Mesenteric fat pad (tissue), 1 donor: ENCODE data around the gene NAALADL2. TPM values are rescaled to one million over a fixed set of nuclear protein-coding genes. Genes with fewer than 3 reads are reported as not detected.
"Not testable (repeated sequence)": the region's sequence is repeated elsewhere in the genome, so short reads cannot be mapped to it uniquely, and the experiment has no call there.

Experiments
- DNase-seq: peaks from one replicate; pipeline ENCODE4 v3.0.0-alpha.2; 2020; ENCODE audit warnings: low spot score
- total RNA-seq: library from RNA; stranded (reverse); fragmentation: NEBNext Ultra II Directional; extraction: Animal tissue kit (Norgen Biotek cat#: 25700); gene quantifications from one replicate; pipeline ENCODE4 v1.2.1, GENCODE V29; 2021
- donor health status: DM: yes; HTN: yes; CAD: no.

NAALADL2 gene
- total RNA-seq, 1 donor from 2014 or later, result 12.5 TPM

DNA sequence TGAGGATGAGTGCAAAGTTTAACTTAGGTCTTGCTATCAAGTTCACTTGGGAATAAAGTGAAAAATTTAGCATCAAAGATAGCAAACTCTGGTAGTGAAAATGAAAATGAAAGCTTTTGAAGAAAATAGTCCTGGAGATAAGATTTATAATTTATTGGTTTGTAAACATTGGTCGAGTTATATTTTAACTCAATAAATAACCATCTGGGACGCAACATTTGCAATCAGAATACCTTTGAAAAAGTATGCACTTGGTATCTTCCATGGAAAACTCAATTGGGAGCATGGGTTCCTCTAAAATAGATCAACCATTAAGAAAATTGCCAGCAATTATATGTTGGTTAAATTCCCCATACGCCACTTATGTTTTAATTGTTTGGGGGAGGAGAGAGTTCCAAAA, 209.5 kb downstream of the NAALADL2 start:
- DNase-seq, result no peak

DNA sequence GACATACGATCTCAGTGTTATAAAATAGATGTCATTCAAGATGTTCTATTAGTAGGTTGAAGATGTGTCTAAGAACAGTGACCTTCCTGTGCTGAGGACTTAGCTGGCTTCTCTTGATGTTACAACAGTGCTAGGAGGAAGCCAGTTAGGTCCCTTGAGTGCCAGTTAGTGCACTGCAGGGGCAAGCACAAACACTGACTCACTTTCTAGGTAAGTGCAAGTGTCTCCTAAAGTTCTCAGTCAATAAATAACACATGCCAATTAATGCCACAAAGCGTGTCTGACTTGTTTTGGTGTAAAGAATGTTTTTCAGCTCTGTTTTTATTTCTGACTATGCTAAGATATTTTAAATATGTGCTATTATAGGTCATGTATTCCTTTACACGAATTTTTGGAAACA, 211.8 kb downstream of the NAALADL2 start:
- no peak for DNase-seq

DNA sequence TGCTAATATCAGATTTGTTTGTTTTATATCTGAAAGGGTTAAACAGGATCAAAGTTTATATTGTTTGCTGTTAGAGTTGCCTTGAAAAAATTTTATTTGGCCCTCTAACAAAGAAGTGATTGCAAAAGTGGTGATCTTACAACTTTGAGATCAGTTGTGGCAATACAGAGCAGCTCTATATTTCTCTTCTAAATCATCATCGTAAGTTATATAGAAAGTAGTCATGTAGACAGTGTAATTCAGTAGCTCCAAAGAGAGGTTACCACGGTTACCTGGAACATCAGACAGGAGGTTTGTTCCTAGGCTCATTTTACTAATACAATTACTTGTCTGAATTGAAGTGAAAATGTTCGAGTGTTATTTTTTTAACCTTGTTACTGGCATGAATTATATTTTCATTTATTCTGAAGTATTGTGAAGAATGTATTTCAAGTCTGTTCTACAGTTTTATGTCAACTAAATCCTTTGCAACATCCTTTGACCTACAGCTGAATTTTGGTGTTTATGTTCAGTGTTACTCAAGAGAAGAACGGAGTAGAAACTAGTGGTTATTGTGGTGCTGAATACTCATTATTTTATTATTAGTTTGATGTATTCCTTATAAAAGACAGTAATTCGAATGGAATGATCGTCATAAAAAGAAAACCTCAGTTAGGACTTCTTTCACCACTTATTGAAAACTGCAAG, 214.2 kb downstream of the NAALADL2 start:
- DNase-seq, result no peak

DNA sequence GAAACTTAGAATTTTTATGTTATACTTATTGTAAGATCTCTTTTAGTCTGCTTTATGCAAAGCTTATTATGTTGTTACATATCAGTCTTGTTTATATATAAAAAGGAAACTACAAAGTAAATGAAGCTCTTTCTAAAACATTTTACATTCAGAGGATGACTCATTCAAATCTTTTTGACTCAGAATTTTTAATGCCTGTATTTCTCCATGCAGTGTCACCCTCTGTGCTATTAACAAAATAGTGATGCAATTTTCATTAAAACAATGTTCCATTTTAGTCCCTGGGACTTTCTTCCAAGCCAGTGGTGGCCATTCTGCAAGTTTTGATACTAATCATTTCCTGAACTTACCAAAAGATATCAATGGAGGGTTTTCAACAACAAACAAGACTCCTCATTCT, 216.1 kb downstream of the NAALADL2 start:
- DNase-seq, result no peak

DNA sequence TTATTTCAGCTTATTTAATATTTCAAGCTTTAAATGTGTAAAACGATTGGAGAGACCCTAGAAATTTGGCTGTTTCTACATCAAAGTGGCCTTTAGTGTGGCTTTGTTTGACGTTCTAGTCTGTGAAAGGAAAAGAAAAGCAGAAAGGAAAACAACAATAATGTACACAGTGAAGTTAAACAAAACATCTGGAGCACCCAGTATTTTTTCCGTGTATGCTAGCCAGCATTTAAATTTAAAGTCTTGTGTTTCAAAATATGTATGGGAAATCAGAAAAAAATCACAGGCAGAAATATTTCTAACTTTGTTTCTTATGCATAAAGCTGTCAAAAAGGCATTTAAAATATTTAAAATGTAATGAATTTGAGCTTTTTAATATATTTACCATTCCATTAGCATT, 218.1 kb downstream of the NAALADL2 start:
- DNase-seq, result no peak

DNA sequence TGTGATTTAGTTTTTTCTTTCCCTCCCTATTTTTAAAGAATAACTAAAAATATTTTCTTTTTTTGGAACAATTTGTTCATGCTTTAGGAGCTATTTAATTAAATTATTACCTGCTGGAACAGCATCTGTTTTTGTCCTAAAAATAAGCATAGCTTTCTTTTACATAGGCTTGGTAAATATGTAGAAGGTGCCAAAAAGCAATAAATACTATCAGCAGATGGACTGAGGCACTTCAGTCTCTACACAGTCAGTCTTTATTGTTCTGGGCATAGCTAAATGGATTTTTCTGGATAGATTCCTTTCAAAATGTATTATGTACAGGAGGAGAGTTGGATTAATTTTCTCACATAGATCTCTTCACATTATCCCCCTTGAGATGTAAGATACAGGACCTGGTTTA, 223.5 kb downstream of the NAALADL2 start:
- DNase-seq, result no peak

DNA sequence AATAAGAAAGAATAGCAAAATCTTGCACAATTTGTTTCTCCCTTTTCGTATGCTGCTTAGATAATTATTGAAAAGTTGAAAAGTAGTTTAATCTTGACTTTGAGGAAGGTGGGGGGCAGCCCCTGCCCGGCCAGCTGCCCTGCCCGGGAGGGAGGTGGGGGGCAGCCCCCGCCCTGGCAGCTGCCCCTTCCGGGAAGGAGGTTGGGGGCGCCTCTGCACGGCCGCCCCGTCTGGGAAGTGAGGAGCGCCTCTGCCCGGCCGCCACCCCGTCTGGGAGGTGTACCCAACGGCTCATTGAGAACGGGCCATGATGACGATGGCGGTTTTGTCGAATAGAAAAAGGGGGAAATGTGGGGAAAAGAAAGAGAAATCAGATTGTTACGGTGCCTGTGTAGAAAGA, 228.0 kb downstream of the NAALADL2 start:
- not testable (repeated sequence) for DNase-seq

DNA sequence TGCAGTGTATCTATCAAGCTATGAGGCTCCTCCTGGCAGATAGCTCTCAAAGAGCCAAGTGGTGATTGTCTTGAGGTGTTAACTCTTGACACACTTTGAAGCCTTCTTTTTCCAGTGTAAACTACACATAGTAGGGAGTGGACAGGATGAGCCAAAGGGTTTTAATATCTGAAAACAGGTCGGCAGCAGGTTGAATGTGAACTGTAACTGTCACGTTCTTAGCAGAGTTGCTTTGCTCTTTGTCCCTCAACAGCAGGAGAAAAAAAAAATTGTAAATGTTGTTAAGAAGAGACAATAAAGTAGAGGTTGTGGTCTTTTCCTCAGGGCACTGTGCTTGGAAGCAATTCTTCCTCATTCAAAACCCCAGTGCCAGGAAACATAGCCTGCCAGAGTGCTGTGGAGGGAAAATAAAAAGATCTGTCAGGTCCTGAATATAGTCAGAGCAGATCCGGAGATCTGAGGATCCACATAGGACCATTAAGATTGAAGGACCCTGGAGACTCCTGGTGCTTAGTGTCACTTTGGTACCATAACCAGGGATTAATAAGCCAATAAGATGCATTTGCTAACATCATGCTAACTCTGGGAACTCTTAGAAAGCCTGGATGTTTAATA, 229.7 kb downstream of the NAALADL2 start:
- DNase-seq, result no peak

DNA sequence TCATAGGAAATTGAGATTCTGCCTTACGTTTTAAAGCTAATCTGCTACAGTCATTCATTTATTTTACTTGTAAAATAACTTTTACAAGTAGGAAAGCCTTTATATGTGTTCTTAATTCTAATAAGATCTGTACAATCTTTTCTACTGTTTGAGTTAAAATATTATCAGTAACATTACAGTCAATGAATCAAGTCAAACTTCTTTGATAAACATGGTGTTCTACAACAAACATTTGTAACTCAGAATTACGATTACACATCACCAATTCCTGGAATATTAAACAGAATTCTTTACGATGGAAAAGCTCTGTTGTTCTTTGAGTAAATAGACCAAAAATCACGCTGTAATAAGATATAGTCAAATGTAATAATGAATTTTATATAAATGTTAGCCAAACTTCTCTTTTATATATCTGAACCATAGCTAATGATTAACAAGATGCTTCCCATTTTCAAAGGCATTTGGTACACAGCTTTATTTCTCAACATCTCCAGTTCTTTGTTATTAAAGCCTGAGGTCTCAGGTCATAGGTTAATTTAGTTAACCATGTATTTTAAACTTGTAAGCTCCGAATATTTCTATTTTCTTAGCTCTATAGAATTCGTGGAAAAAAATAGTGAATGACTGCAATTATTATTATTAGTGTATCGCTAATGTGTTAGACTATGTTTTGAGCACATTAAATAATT, 232.4 kb downstream of the NAALADL2 start:
- no peak for DNase-seq

DNA sequence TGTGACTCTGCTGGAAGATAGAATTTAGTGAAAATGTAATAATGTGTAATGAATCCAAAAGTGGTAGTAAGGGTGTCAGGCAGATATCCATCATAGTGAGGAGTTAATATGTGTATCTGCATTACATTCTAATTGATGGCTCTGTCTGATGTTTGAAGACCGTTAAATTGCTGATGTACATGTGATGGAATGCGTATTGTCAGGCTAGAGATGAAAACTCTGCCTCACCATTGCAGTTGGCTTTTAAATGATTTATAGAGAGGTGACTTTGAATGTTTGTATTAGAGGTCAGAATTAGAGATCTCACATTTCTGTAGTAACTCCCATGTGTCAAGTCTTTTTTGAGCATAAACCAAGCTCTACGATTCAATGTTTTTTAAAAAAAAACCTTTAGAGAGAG, 234.6 kb downstream of the NAALADL2 start:
- no peak for DNase-seq

DNA sequence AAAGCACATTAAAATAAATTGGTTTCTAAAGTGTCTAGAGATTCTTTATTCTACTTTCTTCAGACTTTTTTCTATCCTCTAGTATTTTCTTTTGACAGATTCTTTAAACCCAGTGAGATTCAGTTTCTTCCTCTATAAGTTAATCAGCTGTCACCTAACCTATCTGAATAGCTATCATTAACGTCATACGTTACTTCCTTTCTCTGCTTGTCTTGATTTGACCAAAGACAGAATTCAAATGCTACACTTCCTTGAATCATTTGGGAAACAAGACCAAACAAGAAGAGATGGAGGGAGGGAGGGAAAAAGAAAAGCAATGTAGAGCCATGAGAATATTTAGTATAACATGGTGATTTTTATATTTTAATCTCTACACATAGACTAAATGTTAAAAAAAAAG, 235.2 kb downstream of the NAALADL2 start:
- DNase-seq, result no peak

DNA sequence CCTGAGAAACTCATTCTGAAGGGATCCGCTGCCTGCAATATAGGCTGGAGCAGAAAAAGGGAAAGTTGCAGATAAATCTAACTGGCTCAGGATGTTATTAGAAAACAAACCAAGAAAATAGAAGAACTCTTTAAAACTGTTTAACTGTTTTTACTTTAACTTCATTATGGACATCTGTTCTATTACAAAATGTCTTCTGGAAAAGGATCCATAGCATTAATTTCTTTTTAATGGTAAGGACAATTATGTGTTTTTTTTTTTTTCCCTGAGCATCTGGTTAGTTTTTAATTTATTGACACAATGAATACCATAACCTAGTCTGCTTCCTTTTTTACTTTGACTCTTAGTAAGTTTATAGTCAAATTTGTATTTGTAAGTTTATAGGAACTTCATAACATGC, 239.5 kb downstream of the NAALADL2 start:
- no peak for DNase-seq

DNA sequence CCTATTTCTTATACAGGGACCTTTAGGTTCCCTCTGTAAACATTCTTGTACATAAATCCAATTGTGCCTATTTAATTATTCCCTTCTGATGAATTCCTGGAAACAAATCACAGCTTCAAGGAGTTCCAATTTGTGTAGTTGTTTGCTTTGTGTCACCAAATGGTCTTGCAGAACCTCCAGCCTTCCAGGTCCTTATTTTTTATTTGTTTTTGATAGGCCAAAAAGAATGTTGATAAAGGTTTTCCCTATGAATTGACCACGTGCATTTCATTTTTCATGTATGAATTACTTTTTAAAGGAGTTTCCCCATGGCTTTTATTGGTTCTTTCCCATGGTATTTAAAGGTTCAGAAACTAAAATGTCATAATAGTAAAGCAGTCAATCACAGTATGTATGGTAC, 243.0 kb downstream of the NAALADL2 start:
- no peak for DNase-seq

DNA sequence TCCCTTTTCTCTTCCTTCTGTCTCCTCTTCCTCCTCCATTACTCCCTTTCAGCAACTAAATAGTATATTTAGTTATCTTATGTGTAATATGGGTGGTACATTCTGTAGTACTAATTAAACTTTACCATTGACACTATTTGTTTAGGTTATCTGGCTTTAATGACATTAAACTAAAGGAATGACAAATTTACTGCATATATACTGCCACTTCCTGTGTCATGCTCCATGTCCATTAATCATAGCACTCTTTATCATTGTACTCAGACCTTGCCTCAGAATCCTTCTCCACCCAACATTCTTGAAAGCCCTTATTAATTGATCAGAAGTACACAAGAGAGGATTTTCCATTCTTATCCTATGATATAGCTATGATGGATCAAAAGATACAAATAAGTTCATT, 244.2 kb downstream of the NAALADL2 start:
- no peak for DNase-seq

DNA sequence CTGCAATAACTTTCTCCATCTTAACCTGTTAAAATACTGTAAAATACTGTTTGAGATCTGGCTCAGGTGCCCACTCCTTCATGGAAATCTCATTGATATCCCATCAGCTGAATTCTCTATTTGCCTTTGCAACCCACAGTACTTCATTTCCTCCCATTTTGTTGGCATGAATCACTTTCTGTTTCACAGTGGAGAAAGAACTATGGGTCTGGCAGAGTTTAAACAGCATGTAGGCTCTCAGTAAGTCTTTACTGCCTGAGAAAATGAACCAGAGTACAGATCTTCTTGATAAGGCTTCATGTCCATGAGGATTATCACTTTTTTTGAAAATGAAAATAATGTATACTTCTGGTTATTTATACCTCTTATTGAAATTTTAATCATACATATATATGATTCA, 245.9 kb downstream of the NAALADL2 start:
- no peak for DNase-seq

DNA sequence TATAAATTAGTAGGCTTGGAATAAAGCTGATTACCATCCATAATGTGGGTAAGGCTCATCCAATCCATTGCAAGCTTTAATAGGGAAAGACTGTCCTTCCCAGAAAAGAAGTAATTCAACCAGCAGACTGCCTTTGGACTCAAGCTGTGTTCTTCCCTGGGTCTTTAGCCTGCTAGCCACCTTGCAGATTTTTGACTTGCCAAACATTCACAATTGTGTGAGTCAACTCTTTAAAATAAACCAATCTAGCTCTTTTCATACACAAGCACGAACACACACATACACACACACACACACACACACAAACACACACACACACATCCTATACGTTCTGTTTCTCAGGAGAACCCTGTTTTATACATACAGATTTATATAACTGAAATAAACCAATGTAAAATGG, 248.1 kb downstream of the NAALADL2 start:
- DNase-seq, result no peak

DNA sequence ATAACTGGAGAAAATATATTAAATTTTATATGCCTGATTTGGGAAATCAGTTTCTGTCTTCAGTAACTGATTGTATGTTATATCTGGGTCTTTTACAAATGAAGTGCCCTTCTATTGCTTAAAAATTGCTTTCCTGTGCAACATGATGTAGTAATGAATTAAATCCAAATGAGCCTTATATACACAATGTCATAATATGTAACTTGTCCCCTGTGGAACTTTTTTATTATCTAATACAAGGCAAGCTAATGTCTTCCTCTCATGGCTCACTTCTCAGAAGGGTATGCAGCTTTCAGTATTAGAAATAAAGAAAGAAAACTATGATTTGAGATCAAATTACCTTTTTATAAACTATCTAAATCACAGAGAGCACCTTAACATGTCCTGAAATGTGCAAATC, 248.9 kb downstream of the NAALADL2 start:
- DNase-seq, result no peak

DNA sequence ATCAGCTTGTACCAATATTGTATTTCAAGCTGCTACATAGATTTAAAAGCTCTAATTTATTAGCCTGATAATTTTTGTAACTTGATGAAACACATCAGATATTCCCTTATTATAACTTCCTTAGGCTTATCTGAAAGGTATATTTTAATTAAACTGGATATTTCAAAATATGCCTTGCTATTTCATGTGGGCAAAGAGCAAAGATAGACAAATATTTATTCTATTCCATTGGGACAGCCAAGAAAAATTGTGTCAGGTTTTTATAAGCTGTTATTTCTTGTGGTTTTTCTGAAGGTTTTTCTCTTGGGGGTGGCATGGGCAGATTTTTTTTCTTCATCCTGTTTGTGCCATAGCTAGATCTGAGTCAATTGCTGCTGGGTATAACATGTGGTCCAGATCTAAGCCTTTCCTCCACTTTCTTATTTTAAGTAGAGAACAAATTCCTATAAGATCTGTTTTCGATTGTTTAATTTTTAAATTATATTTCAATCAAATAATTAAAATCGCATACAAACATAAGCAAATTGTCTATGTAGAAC, 249.5 kb downstream of the NAALADL2 start:
- no peak for DNase-seq

DNA sequence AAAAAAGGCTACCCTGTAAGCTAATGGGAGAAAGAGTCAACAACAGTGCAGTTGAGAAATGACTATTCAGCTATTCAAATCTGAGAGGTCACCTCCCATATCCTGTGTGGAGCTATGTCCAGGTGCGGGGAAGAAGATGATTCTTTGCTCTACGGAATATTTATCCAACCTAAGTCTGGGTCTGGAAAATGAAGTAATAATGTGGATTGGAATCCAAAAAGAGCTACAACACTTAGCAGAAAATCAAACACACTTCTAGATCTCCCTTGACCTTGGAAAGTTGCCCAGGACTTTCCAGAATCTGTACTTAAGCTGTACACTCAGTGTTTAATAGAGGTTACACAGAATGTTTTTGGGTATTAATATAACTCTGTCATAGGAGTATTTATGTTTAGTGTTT, 251.9 kb downstream of the NAALADL2 start:
- DNase-seq, result no peak

DNA sequence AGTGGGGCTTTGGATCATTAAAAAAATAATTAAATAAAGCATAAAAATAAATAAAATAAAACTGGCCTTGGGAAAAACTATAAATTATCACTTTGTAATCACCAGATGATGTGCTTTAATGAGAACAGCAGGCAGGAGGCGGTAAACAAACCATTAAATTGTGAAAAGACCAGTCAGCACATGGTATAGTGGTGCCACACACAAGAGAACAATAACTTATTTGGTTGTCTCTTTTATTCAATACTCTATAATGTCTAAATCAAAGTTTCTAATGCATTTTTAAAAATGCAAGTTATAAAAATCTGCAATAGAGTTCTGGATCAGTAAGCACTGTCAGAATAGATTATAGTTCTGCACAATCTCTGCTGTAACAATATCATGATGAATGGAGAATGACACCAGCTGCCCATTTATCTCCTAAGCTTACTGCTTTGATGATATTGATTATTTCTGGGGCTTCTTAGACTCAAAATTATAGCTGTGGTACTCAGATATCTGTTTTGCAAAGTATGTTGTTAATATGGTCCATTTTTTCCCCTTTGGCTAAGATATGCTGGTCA, 259.3 kb downstream of the NAALADL2 start:
- DNase-seq, result no peak

DNA sequence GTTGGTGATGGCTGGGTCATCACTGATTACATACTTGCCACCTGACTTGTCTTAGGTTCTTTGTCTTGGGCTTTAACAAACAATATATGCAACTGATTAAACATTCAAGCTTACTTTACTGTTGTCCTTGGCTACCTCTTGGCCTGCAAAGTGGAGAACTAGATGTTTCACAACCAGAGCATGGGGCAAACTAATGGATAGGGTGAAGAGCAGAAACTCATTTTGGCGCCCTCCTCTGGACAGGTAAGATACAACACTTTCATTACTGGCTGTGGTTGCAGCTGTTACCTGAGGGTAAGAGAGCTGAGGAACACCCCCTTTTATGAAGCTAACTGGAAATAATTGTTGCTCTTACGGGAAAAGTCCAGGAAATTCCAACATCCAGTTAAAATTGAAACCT, 262.1 kb downstream of the NAALADL2 start:
- DNase-seq, result no peak

DNA sequence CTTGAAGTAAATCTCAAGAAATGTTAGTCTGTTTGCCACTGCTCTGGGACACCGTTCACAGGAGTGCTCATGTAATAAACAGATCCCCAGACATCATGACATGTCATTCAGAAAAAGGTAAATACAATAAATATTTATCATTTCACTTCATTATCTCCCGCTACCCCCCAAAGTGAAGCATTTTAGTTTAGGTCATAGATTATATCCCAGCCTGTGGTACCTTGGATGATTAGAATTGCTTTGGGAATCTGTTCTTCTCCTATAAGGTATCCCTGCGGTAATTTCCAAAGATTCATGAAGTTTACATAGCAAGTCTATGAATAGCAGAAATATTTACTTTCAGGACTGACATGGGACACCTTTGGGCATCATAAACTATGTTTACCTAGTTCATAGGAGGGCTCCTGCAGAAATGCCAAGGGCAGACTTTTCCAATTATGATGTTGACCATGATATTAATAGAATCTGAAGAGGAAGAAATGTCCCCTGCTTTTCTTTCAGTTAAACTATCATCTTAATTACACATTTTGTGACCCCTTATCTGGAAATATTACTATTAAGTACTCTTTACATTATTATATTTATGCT, 268.0 kb downstream of the NAALADL2 start:
- DNase-seq, result no peak
